Activated CD4-positive, alpha-beta T cell treated with anti-CD3 and anti-CD28 coated beads, Interleukin-2, amount 50 U/mL, for 48 hours (primary cell): ENCODE measurements around the gene TTLL5.
"Not testable (repeated sequence)": the region's sequence is repeated elsewhere in the genome, so short reads cannot be mapped to it uniquely, and the experiment has no call there.

Source experiments
- DNase-seq, 2 experiments: peaks; one replicate each; pipeline ENCODE4 v3.0.0-alpha.2; 2020

TTLL5 gene

DNA sequence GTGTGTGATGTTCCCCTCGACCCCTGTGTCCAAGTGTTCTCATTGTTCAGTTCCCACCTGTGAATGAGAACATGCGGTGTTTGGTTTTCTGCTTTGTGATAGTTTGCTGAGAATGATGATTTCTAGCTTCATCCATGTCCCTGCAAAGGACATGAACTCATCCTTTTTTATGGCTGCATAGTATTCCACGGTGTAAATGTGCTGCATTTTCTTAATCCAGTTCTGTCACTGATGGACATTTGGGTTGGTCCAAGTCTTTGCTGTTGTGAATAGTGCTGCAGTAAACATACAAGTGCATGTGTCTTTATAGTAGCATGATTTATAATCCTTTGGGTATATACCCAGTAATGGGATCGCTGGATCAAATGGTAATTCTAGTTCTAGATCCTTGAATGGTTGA is 259.4 kb downstream of the TTLL5 start:
- DNase-seq: not testable (repeated sequence)

DNA sequence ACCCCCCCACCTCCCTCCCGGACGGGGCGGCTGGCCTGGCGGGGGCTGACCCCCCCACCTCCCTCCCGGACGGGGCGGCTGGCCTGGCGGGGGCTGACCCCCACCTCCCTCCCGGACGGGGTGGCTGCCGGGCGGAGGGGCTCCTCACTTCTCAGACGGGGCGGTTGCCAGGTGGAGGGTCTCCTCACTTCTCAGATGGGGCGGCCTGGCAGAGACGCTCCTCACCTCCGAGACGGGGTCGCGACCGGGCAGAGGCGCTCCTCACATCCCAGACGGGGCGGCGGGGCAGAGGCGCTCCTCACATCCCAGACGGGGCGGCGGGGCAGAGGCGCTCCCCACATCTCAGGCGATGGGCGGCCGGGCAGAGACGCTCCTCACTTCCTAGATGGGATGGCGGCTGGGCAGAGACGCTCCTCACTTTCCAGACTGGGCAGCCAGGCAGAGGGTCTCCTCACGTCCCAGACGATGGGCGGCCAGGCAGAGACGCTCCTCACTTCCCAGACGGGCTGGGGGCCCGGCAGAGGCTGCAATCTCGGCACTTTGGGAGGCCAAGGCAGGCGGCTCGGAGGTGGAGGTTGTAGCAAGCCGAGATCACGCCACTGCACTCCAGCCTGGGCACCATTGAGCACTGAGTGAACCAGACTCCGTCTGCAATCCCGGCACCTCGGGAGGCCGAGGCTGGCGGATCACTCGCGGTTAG is 264.2 kb downstream of the TTLL5 start:
- DNase-seq: not testable (repeated sequence)

DNA sequence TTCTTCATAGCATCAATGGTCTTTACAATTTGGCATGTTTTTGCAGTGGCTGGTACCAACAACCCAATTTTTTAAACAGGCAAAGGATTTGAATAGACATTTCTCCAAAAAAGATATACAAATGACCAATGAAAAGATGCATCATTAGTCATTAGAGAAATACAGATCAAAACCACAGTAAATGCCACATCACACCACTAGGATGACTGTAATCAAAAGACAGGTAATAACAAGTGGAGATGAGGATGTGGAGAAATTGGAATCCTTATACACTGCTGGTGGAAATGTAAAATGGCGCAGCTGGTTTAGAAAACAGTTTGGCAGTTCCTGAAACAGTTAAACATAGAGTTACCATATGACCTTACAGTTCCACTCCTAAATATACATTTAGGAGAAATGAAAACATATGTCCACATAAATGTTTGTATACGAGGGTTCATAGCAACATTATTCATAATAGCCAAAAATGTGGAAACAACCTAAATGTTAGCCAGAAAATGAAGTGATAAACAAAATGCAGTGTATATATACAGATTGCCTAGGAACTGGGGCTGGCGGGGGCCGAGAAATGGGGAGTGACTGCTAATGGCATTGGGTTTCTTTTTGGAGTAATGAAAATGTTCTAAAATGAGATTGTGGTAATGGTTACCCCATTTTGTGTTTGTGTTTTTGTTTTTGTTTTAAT is 265.5 kb downstream of the TTLL5 start:
- no peak for DNase-seq

DNA sequence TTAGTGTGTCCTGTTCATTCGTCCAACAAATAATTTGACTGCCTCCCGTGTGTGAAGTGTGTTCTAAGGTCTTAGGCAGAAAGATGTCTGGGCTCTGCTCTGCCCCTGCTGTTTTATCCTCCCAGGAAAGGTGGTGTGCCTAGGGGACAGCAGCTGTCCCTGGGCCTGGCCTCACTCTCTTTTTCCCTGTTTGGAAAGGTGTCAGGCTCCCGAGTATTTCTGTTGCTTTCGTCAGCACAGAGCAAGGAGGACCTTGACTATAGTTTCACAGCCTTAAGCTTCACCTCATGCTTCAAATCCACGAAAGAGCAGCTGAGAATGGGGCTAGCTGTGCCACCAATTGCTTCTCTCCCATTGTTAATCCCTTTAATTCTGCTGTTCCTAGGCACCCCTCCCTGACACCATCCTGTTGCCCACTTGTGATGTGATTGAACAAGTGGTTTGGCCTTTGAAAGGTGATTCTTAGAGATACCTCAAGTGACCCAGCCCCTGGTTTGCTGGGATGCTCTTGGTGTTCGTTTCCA is 266.6 kb downstream of the TTLL5 start:
- DNase-seq: no peak

DNA sequence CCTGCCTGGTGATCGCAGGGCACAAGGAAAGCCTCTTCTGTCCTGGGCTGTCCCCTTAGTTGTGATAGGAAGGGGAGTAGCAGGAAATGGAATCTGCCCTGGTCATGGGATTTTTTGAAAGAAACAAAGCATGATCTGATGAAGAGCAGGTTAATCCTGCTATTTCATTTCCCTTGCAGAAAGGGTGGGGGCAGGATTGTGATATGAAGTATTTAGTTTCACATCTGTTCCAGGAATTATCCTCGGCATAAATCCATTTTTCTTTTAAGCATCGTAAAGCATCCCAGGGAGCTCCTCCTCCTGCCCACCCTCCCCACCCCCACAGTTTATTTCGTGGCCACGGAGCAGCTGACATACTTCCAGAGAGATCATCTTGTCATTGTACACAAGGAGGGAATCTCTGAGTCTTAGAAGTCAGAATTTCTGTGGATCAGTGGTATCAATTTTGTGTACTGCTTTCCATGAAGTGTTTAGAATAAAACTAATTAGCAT is 267.7 kb downstream of the TTLL5 start:
- DNase-seq: no peak

DNA sequence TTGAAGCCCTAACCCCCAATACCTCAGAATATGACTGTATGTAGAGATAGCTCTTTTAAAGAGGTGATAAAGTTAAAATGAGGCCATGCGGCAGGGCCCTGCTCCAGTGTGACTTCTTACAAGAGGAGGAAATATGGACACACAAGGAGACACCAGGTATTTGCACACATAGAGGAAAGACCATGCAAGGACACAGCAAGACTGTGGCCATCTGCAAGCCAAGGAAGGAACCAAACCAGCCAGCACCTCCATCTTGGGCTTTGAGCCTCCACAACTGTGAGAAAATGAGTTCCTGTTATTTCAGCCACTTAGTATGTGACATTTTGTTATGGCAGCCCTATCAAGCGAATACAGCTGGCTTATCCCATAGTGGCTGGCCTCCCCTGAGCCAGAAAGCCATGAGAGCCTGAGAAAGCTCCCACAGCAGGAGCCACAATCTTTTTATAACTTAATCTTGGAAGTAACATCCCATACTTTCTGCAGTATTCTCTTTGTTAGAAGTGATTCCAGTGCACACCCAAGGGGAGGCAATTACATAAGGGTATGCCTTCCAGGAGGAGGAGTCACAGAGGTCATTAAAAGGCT is 272.8 kb downstream of the TTLL5 start:
- no peak for DNase-seq

DNA sequence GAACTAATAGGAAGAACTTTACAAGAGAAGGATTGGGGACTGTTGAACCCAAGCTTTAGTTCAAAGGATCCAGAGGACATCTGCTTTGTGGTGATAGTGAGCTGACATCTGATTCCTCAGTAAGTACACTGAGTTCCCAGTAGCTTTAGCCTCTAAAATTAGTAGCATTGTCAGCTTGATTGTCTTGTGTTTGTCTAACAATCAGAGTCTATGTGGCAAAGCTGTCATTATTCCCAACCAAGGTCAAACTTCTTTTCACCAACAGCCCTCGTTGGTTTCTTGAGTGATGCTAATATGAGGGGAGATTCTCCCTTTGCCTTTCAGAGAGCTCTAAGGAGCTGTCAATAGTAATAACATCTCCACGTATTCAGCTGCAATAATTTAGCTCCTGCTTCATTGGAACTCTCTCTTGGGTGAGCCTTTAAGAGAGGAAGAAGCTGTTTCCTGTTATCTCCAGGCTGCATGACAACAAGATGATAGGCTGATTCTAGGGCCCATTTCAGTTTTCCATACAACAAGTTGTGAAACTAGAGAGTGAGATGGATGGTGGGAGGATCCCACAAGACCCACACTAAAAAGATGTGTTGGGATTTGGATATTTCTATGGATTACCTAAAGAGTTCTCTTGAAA is 274.1 kb downstream of the TTLL5 start:
- no peak for DNase-seq

DNA sequence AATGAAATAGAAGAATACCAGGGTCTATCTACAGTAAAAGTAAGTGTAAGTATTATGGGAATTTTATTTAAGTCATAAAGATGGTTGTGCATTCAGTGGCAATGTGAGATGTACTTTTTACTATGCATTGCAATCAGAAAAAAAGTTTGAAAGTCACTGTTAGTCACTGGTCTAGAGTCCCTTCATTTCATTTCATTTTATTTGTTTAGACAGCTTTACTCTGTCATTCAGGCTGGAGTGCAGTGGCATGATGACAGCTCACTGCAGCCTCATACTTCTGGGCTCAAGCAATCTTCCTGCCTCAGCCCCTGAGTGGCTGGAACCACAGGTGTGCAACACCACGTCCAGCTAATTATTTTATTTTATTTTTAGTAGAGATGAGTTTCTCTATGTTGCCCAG is 278.2 kb downstream of the TTLL5 start:
- DNase-seq: no peak

DNA sequence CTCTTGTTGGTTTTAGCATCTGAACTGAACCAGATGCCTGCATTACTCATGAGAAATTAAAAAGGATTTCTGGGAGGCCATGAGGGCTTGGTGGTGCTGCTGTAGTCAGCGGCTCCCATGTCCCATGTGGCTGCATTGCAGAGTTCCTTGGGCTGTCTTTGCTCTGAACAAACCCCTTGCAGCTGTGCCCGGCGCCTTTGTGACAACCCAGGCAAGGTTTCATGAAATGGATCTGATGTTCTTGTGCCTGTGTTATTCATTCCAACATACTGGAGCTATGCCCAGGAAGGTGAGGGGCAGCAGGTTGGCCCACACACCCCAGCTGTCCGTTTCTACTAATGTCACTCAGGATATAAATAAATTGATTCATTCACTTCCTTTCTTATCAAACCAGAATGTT is 280.0 kb downstream of the TTLL5 start:
- no peak for DNase-seq

DNA sequence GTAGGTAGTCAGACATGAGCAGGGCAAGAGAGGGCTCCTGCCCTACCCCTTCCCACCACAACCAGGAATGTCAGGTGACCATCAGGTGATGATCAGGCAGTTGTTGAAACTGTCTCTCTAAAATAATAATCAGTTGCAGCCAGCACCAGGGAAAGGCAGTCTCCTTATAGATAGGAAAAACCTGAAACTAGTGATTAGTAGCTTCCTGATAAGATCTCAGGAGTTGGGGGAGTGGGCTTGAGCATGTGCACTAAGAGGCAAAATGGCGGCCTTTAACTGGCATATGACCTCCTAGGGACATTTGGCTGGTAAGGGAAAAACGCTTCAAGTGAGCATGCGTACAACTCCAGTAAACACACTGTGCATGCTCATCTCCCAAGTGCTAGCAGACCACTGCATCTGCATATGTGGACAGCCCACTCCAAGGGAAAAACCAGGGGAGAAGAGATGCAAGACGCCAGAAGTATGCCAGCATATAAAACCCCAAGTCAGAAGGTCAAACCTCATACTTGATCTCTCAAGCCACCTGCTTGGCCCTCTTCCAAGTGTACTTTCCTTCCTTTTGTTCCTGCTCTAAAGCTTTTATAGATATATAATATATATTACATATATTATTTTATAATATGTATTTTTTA is 283.7 kb downstream of the TTLL5 start:
- DNase-seq: no peak

DNA sequence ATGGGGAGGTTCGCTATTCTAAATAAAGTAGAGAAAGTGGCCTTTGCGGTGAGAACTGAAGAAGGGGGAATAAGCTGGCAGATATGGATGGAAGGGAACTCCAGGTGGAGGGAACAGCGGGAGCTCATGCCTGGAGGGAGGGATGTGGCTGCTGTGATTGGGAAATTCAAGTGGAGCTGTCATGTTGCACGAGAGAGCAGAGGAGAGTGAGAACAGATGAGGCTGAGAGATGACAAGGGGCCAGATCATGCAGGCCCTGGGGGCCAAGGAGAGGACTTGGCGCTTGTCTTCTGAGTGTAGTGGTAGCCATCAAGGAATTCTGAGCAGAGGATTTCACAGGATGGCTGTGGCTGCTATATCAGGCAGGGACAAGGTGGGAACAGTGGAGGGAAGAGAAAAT is 285.7 kb downstream of the TTLL5 start:
- no peak for DNase-seq

DNA sequence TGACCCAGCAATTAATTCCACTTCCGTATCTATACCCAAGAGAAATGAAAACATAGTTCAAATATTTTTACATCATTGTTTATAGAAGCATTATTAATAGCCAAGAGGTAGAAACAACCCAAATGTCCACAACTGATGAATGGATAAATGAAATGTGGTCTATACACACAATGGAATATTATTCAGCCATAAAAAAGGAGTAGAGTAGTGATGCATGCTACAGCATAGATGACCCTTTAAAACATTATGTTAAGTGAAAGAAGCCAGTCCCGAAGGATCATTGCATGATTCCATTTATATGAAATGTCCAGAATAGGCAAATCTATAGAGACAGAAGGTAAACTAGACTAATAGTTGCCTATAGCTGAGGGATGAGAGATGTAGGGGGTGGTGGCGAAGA is 291.4 kb downstream of the TTLL5 start:
- no peak for DNase-seq

DNA sequence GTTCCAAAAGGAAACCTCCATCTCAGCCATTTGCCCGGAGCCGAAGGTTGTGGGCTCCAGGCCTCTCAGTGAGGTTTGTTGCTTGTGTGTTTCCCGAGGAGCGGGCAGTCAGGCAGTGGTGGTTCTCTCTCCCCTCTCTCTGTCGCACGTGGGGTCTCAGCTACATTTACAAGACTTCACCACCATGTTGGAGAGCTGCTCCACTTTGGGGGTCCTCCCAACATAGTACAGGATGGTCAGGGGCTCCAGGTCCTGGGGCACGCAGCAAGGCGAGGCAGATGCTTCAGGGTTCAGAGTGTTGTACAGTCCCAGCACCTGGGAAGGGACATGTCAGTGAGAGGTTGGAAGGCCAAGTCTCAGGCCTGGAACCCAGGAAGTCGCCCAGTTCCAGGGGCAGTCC is 298.0 kb downstream of the TTLL5 start:
- DNase-seq: no peak

DNA sequence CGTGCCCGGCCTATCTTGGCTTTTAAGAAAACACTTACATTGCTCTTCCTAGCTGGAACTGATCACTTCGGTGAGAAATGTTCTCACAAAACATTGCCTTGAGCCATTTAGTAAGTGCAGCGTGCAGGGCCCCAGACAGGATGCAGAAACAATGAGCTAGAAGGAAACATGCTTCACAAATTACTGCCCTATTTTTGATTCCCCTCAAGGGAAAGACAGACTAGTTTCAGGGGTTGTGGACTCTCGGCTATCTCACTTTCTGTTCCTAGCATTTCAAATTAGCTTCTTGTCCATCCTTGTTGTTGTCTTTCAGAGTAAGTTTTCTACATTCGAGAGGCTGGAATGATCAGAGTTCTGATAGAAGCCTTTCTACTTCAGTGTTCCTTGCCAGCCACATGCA is 299.2 kb downstream of the TTLL5 start:
- DNase-seq: no peak

DNA sequence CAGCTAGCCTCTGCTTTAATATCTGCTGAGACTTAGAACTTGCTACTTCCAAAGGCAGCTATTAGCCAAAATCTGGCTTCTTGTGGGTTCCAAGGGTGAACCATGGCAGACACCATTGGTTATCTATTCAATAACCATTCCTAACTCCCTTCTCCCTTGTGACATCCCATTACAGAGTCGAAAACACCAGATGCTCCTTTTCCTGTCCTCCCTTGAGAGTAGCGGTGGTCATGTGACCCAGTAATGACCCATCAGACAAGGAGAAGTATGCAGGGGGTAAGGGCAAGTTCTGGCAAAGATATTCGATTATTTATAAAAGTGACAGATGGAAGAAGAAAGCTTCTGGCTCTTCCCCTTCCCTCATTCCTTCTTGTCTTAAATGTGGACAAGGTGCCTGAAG is 300.6 kb downstream of the TTLL5 start:
- no peak for DNase-seq

DNA sequence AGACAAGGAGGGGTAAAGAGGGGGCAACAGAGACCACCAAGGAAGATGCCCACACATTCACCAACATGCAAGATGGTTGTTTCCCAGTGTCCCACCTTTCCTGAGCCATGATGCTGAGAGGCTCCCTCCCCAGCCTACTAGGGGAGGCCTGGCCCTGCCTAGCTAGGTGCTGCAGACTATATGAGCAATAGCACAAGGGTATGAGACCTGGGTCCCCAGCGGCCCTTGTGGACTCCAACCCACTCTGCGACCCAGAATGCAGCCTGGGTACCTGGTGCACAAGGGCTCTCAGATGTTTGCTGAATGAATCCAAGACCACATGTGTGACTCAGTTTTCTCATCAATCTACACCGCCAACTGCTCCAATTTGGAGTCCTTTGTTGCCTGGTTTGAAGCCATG is 306.8 kb downstream of the TTLL5 start:
- no peak for DNase-seq

DNA sequence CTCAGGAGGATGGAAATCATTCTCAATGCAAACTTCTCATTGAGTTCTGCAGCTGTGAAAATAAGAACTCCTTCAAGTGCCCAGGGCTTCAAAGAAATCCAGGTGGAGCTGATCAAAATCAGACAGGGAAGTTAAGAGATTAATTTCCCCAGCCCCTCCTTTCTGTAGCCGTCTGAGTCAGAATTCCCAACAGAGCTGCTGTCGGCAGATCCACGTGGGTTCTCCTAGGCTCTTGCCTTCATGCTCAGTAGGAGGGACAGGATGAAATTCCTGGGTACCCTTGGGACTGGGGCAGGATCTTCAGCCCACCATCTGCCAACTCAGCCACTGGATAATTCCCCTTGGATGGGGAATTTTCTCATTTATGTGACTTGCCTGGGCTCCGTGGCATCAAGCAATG is 307.4 kb downstream of the TTLL5 start:
- no peak for DNase-seq

DNA sequence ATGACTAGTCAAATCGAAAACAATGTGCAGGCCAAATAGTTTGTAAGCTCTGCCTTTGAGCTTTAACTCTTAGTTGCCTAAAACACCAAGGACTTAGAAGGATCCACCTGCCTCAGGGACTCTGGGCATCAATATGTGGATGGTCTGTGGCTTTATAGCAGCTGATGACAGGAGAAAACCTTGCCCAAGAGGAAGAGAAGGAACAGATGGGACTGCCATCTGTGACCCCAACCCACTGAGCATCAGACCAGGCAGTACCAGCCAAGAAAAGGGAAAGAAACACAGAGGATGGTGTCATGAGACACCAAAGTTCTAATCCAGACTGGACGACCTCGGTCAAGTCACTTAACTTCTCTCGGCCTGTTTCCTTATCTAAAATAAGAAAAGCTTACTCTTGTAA is 308.1 kb downstream of the TTLL5 start:
- DNase-seq: no peak

DNA sequence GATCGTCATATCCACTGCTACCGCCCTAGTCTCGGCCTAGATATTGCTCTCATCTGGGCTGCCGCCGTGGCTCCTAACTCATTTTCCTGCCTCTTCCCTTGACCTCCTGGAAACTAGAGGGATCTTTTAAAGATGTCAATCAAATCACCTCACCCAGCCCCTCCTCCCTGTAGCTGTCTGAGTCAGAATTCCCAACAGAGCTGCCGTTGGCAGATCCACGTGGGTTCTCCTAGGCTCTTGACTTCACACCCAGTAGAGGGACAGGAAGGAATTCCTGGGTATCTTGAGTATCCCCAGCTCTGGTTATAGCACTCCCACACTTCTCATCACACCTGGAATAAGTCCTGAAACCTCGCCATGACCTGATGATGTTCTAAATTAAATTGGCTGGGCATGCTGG is 308.8 kb downstream of the TTLL5 start:
- no peak for DNase-seq

DNA sequence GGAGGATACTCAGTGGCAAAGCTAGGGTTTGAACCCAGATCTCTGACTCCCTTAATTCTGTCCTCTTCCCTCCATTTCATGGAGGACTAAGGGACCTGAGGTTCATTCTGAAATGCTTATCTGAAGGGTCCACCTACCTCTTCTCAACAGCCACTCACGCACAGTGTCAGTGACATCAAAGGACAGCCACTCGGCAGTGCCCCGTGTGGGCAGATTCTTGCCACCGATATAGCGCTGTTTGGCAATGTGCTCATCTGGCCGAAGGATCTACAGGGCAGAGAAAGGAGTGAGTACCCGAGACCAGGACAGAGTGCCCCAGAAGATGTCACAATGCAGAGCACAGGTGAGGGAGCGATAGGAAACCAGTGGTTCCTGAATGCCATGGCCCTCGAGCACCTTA is 309.9 kb downstream of the TTLL5 start:
- DNase-seq: no peak

DNA sequence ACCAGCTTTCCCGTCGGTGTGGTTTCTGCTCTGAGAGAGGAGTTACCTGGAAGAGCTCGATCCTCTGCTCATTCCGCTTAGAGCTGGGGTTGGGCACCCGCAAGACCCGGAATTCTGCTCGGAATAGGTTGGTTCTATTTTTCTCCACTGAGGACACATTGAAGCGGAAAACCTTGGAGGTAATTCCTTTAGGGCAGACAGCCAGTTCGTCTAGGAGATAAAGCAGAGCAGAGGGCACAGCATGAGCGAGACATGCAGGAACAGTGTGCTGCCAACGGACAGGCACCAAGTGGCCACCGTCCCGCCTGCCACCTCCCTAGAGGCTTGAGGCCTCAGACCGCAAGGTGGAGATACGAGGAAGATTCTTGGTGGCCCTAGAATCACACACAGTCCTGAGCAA is 310.5 kb downstream of the TTLL5 start:
- no peak for DNase-seq

DNA sequence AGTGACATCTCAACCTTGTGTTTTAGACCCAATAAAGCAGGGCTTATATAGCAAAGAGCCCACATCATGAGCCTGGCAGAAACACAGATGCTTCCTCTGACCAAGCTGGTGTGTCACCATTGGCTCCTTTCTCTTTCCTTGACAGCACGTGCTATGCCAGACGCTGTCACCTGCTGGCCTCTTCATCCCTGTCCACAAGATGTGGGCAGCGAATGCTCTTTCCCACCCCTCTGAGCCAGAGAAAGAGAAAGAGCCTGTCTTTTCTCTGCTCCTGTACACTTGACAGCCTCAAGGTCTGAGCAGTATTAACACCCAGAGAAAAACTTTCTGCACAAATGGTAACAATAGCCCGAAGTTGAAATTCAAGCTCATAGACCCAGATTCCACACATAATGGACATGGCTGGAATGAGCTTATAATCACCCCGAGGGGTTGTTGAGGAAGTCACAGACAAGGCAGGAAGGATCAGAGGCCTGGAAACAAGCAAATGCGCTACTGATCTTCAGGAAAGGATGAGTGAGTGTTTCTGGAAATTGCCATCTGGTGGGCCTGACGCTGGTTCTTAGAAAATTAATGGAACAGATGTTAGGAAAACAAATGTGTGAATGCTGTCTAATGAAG is 311.9 kb downstream of the TTLL5 start:
- DNase-seq: no peak
